Measurements from ENCODE around the gene PIP4K2B.
"Not testable (repeated sequence)": the region's sequence is repeated elsewhere in the genome, so short reads cannot be mapped to it uniquely, and the experiment has no call there.

The PIP4K2B gene

GRCh38 chr17:38799501-38800236 lies at the start of gene PIP4K2B:
Gene PIP4K2B (minus strand): TSS chr17:38799556. CDS start chr17:38799424, 132 bp downstream.
- peak; percentile 89 to 91 for DNase-seq

DNA sequence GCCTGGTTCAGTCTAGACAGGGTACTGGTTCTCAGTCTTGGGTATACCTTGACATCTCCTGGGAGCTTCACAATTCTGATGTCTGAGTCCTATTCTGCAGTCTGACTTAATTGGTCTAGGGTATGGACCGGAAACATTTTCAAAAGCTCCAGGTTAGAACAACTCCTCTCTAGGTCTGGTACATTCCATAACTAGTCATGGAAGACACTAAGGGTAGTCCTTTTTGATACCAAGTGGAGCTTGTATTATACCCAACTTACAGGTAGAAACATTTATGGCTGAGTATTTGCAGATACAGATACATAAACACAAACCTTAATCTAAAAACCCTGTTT lies 49.2 kb upstream of the PIP4K2B start:
- DNase-seq = no peak

GRCh38 chr17:38844261-38844757 lies 45.0 kb upstream of the PIP4K2B start:
- no peak for DNase-seq

- DNase-seq = no peak
These were observed 26.4 kb upstream of the PIP4K2B start for GRCh38 chr17:38825762-38826247.

- DNase-seq = peak; percentile 96 to 98
These were observed 25.8 kb upstream of the PIP4K2B start, which contains the start of gene CWC25 for GRCh38 chr17:38824899-38825761. Gene CWC25 (minus strand): TSS chr17:38825321. CDS start chr17:38825183, 138 bp downstream.

- DNase-seq = peak in 1 of 2 donors; percentile 36
These were observed 16.3 kb upstream of the PIP4K2B start for GRCh38 chr17:38815576-38816193.

- no peak for DNase-seq
These were observed 10.5 kb upstream of the PIP4K2B start for GRCh38 chr17:38809828-38810227.

GRCh38 chr17:38800237-38800760 lies 943 bp upstream of the PIP4K2B start:
- DNase-seq = no peak

DNA sequence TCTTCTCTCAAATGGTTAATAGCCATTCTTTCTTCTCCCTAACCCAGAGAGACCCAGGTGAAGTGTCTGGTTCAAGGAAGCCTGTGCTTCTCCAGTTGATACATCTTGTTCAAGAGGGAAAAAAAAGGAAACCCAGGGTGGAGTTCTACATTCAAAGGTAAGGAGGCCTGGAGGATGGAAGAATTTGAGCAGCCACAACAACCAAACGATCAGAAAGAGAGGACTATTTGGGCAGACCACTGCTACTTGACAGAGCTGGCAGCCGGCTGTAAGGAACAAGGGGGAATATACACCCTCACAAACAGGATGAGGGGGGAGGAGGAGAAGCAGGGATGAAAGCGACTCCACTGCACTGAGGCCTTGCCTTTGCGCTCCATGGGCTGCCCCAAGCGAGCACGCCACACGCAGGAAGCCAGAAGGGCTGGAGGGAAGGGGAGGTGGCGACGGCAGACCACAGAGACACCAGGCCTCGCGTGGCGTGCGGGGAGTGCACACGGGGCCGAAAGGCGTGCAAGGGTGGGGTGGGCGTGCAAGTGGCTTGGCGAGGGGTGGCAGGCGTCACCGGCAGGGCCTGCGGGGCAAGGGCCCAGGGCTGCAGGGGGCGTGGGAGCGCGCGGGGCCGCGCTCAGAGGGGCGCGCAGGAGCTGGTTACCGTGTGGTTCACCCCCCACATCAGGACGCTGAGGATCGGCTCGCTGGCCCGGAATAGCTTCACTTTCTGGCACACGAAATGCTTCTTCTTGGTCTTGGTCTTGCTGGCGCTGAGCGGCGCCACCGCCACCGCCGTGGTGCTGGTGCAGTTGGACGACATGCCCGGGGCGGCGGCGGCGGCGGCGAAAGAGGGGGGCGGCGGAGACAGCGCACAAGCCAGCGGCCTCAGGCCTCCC lies 499 bp downstream of the PIP4K2B start:
- DNase-seq = peak in 1 of 2 donors; percentile 50

- DNase-seq = no peak
These were observed 1.5 kb downstream of the PIP4K2B start for GRCh38 chr17:38797828-38798227.

DNA sequence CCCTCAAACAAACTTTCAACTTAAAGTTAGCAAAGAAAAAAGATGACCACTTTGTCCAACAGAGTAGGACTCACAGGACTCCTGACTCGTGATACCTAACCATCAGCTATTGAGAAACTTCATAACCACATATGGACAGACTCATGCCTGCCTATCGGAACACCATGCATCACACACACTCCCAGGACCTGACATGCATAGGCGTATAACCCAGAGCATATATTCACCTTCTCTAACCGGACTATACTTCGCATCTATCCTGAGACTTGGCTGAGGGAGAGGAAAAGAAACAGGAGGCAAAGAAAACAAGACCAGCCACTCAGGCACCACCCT lies 2.2 kb downstream of the PIP4K2B start:
- no peak for DNase-seq

DNA sequence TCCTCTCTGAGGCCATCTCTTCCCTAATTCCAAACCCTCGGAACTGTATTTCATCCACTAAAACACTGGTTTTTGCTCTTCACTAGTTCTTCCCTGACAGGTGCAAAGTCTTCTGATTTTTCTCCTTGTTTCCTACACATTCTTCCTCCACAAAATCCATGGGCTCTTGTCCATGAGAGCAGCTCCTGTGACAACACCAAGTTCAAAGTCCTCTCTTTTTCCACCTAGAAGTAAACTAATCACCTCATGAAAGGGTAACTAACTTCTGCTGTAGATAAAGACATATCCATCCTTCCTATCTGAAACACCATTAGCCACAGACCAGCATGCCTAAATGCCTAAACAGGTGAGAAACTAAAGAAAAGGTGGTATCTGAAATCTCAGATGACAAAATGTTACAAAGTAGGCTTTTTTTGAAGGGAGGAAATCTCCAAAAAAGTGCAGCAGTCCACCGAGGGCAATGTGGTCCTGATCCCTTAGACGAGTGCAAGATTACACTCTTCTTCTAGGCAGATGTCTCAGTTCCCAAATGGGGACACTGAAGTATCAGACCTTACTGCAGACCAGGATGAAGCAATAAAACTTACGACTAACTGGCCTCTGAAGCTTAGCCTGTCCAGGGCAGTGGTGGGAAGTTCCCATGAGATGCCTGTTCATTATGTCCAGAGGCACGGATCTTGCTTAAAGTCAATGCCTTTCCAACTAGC lies 2.8 kb downstream of the PIP4K2B start:
- DNase-seq = no peak

GRCh38 chr17:38794221-38794620 lies 5.1 kb downstream of the PIP4K2B start:
- DNase-seq = no peak

DNA sequence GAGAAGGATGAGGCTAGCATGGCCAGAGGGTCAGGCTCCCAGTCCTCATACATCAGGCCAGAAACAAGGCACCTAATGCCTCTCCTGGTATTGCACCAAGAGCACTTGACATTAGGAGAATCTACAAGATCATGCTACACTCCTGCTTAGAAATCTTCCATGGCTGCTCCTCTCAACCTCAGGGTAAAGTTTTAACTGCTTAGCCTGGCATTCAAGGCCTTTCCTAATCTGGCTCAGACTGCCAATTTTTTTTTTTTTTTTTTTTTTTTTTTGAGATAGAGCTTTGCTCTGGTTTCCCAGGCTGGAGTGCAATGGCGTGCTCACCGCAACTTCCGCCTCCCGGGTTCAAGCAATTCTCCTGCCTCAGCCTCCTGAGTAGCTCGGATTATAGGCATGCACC lies 8.2 kb downstream of the PIP4K2B start:
- DNase-seq = no peak

GRCh38 chr17:38790148-38790707 lies 9.1 kb downstream of the PIP4K2B start:
- not testable (repeated sequence) for DNase-seq

GRCh38 chr17:38789185-38789584 lies 10.2 kb downstream of the PIP4K2B start:
- DNase-seq = no peak

GRCh38 chr17:38787999-38788398 lies 11.4 kb downstream of the PIP4K2B start:
- not testable (repeated sequence) for DNase-seq

DNA sequence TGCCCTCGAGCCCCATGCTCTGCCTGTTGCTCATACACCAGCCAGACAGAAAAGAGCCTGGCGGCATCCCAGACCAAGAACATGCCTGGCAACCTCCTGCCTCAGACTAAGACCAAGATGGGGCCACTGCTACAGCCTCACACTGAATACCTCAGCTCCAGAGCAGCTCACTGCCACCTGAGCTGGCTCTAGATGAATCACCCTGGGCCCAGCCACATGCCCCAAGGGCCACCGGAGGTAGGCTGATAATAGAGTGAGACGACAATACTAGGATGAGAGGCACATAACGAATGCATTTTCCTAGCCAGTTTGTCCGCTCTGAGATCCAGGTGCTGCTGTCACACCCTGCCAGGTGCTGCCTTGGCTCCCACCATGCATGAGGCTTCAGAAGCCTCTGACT lies 13.0 kb downstream of the PIP4K2B start:
- no peak for DNase-seq

DNA sequence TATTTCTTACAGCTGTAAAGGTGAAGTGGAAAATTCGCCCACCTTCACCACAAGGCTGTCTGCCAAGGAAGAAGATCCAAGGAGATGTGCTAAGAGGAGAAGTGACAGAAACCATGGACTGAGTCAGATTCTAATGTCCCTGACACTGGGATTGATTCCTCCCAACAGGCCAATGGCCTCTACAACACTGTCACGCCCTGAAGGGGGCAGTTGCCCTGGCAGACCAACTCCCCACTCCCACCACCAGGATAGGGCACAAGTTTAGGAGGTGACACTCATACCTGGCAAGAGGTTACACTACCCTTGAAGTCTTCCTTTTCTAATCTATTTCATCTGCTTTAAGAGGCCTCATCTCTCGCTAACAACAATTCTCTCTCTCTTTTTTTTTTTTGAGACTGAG lies 16.1 kb downstream of the PIP4K2B start:
- no peak for DNase-seq

DNA sequence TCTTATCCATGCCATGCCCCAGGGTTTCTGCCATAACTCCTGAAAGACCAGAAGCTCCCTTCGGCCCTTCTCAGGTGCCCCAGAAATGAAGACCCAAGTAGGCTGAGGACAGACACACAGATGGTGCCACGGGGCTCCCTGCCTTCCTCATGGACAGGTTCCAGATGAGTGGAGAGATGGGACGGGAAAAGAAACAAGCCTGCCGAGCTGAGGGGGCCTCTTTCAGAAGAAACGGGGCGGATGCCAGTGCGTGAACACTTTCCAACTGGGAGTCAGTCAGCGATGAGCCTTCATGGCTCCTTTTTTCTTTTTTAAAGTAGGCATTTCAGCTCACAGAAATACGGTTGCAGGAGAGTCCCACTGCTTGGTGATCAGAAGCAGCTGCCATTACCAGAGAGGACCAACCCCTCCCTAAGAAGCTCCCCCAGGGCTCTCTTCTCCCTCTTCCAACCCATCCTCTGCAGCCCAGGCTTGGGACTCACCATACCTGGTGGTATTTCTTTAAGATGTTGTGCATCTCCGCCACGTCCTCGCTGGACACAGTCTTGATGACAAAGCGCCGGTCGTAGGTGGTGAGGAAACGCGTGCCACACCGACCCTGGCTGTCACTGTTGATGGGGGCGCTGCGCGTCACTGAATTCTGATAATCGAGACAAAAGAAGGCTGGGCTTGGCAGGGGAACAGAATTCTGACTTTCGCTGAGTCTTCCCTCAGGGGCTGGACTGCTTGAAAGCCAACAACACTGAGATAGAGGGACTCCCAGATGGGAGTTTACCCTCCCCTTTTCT lies 19.2 kb downstream of the PIP4K2B start:
- no peak for DNase-seq
